Keratinocyte (primary cell): ENCODE data around the gene UBE2L5. TPM values are rescaled to one million over a fixed set of nuclear protein-coding genes. Genes with fewer than 3 reads are reported as not detected.

ENCODE experiments used
- DNase-seq: peaks from one replicate; pipeline ENCODE4 v3.0.0-alpha.2; 2011; ENCODE audit warnings: low read depth, missing footprints, low spot score
- FAIRE-seq: peaks from 2 replicates; lab custom pipeline; 2011; peaks lifted over from hg19 to GRCh38; lab: Jason Lieb, UNC
- H2AFZ ChIP-seq: 2 replicates; pipeline ENCODE4 v1.6.0; 2012; ENCODE audit warnings: low read length, control low read depth, inconsistent platforms; ENCODE audit not compliant: control insufficient read depth
- H3K27ac ChIP-seq: 2 replicates; pipeline ENCODE4 v1.5.1; 2011; ENCODE audit warnings: low read length; ENCODE audit not compliant: control insufficient read depth, insufficient read depth
- H3K27me3 ChIP-seq: 3 replicates; pipeline ENCODE4 v1.6.0; 2011; ENCODE audit warnings: low read length; ENCODE audit not compliant: control insufficient read depth, insufficient read depth; ENCODE audit errors: extremely low read depth
- H3K36me3 ChIP-seq, 2 experiments: 2 replicates in 1 of 2; 3 replicates in 1 of 2; pipeline ENCODE4 v1.5.1; 2011; ENCODE audit warnings: low read length in 2 of 2, mild to moderate bottlenecking in 1 of 2; ENCODE audit not compliant: control insufficient read depth in 2 of 2, insufficient read depth in 2 of 2; ENCODE audit errors: extremely low read depth in 1 of 2
- H3K4me1 ChIP-seq: 3 replicates; pipeline ENCODE4 v1.5.1; 2011; ENCODE audit warnings: low read length; ENCODE audit not compliant: control insufficient read depth, insufficient read depth; ENCODE audit errors: extremely low read depth
- H3K4me2 ChIP-seq: 3 replicates; pipeline ENCODE4 v1.6.0; 2011; ENCODE audit warnings: low read depth, low read length; ENCODE audit not compliant: control insufficient read depth, insufficient read depth; ENCODE audit errors: extremely low read depth
- H3K4me3 ChIP-seq, 3 experiments: fragments of 200-600 bp in 1 of 3; sonication (generic) in 1 of 3; 2 replicates in 2 of 3; 3 replicates in 1 of 3; pipeline ENCODE4 v1.5.1; 2011 to 2016; ENCODE audit warnings: low read length in 3 of 3, mild to moderate bottlenecking in 3 of 3, control low read depth in 2 of 3, inconsistent platforms in 1 of 3, low read depth in 1 of 3, mixed read lengths in 1 of 3, mixed run types in 1 of 3, moderate library complexity in 1 of 3; ENCODE audit not compliant: control insufficient read depth in 2 of 3, insufficient read depth in 2 of 3; ENCODE audit errors: extremely low read depth in 1 of 3
- H3K79me2 ChIP-seq: 2 replicates; pipeline ENCODE4 v1.6.0; 2012; ENCODE audit warnings: low read length; ENCODE audit not compliant: control insufficient read depth, insufficient read depth
- H3K9ac ChIP-seq: 3 replicates; pipeline ENCODE4 v1.6.0; 2011; ENCODE audit warnings: low read length; ENCODE audit not compliant: control insufficient read depth, insufficient read depth; ENCODE audit errors: extremely low read depth
- H3K9me1 ChIP-seq: 3 replicates; pipeline ENCODE4 v1.6.0; 2011; ENCODE audit warnings: low read length; ENCODE audit not compliant: control insufficient read depth, insufficient read depth; ENCODE audit errors: extremely low read depth
- H3K9me3 ChIP-seq: 2 replicates; pipeline ENCODE4 v1.5.1; 2012; ENCODE audit warnings: low read depth, low read length; ENCODE audit not compliant: control insufficient read depth
- H4K20me1 ChIP-seq: 3 replicates; pipeline ENCODE4 v1.6.0; 2011; ENCODE audit warnings: low read length; ENCODE audit not compliant: control insufficient read depth, insufficient read depth; ENCODE audit errors: extremely low read depth
- EZH2 ChIP-seq: IDR thresholded peaks from one replicate; pipeline ENCODE4 v1.6.1; 2012; ENCODE audit warnings: inconsistent platforms, mild to moderate bottlenecking, low read length, moderate library complexity
- dilution Hi-C: fragments of 300-500 bp; cut with MboI; formaldehyde crosslinking; loops from one replicate; pipeline ENCODE4 v1.7.0; 2020; ENCODE audit warnings: low sequenced_read_pairs; ENCODE audit not compliant: extremely low pct_ligation_motif_present
- polyA plus RNA-seq, 5 experiments: library from polyadenylated mRNA; depleted of rRNA in 3 of 5; stranded (reverse) in 3 of 5; stranded (forward) in 1 of 5; unstranded in 1 of 5; fragments of >200 nt; gene quantifications; 1 replicate in 1 of 5; 2 replicates in 3 of 5; 3 replicates in 1 of 5; pipeline versions ENCODE4 v1.2.1 to v1.2.3, GENCODE V29; 2011 to 2012; ENCODE audit warnings: missing spikeins in 2 of 5, low read depth in 1 of 5, low replicate concordance in 1 of 5
- TF ChIP-seq, protein P1 (sequence below), 3 experiments: IDR thresholded peaks in 1 of 3; conservative IDR thresholded peaks in 1 of 3; optimal IDR thresholded peaks in 1 of 3; 2 replicates in 2 of 3; 3 replicates in 1 of 3; pipeline versions ENCODE3 to v1.5.1; 2011; ENCODE audit warnings: low read length in 3 of 3, mild to moderate bottlenecking in 3 of 3, moderate library complexity in 2 of 3, control low read depth in 1 of 3, inconsistent platforms in 1 of 3; ENCODE audit not compliant: insufficient read depth in 2 of 3; ENCODE audit errors: extremely low read depth in 1 of 3

UBE2L5 gene
- polyA plus RNA-seq, 1 donor (not counting 4 experiments of a cell fraction or from before 2014, with no cell fraction given), result 0.38 TPM

GRCh38 chr13:30435911-30436451, 13.7 kb downstream of the UBE2L5 start:
- H3K4me2 ChIP-seq, result no peak overlapping the region
- DNase-seq, result no peak
- no peaks in the 10 kb centered on the region for H3K9me1 ChIP-seq
- H3K9me3 ChIP-seq, result no peaks in the 10 kb centered on the region
- no peaks in the 10 kb centered on the region for H3K36me3 ChIP-seq
- no peak overlapping the region for H2AFZ ChIP-seq
- TF ChIP-seq EZH2, result no peak
- TF ChIP-seq, protein P1, sequence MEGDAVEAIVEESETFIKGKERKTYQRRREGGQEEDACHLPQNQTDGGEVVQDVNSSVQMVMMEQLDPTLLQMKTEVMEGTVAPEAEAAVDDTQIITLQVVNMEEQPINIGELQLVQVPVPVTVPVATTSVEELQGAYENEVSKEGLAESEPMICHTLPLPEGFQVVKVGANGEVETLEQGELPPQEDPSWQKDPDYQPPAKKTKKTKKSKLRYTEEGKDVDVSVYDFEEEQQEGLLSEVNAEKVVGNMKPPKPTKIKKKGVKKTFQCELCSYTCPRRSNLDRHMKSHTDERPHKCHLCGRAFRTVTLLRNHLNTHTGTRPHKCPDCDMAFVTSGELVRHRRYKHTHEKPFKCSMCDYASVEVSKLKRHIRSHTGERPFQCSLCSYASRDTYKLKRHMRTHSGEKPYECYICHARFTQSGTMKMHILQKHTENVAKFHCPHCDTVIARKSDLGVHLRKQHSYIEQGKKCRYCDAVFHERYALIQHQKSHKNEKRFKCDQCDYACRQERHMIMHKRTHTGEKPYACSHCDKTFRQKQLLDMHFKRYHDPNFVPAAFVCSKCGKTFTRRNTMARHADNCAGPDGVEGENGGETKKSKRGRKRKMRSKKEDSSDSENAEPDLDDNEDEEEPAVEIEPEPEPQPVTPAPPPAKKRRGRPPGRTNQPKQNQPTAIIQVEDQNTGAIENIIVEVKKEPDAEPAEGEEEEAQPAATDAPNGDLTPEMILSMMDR (optimal IDR thresholded peaks at IDR 0.05 in 1 of 3, IDR thresholded peaks at IDR 0.05 in 1 of 3, conservative IDR thresholded peaks at IDR 0.05 in 1 of 3; ENCODE audit: extremely low read depth in 1 of 3, insufficient read depth in 2 of 3, low read length in 3 of 3), result no peak
- dilution Hi-C loops, result no loop called here
- no peak overlapping the region for H3K27ac ChIP-seq
- H3K4me1 ChIP-seq, result peaks cover 9% of the 10 kb centered on the region
- H3K27me3 ChIP-seq, result no peaks in the 10 kb centered on the region
- H4K20me1 ChIP-seq, result no peaks in the 10 kb centered on the region
- H3K4me3 ChIP-seq, result no peak overlapping the region
- FAIRE-seq, result no peak
- no peak overlapping the region for H3K9ac ChIP-seq
- no peaks in the 10 kb centered on the region for H3K79me2 ChIP-seq

- DNase-seq (no peak), FAIRE-seq (no peak)
- Histone ChIP-seq H3K9me1 (no peaks in the 10 kb centered on the region), H3K4me2 (no peak overlapping the region), H3K9ac (no peak overlapping the region), H3K36me3 (no peaks in the 10 kb centered on the region), H3K27me3 (no peaks in the 10 kb centered on the region), H3K4me3 (no peak overlapping the region), H3K9me3 (no peaks in the 10 kb centered on the region), H3K27ac (no peak overlapping the region), H3K79me2 (no peaks in the 10 kb centered on the region), H2AFZ (no peak overlapping the region), H4K20me1 (no peaks in the 10 kb centered on the region), H3K4me1 (no peaks in the 10 kb centered on the region)
- TF ChIP-seq, protein P1 (optimal IDR thresholded peaks at IDR 0.05 in 1 of 3, IDR thresholded peaks at IDR 0.05 in 1 of 3, conservative IDR thresholded peaks at IDR 0.05 in 1 of 3; ENCODE audit: extremely low read depth in 1 of 3, insufficient read depth in 2 of 3, low read length in 3 of 3), result no peak
- TF ChIP-seq EZH2, result no peak
- dilution Hi-C loops, result no loop called here
These were observed 14.9 kb downstream of the UBE2L5 start for GRCh38 chr13:30437177-30437576.
